Stimulated activated CD4-positive, alpha-beta T cell treated with anti-CD3 and anti-CD28 coated beads, Interleukin-4, amount 100 ng/mL, for 1 hour (primary cell): ENCODE data around the gene POTEB2.
"Not testable (repeated sequence)": the region's sequence is repeated elsewhere in the genome, so short reads cannot be mapped to it uniquely, and the experiment has no call there.

Experiments
- DNase-seq: peaks from one replicate; pipeline ENCODE4 v3.0.0-alpha.2; 2020

Gene POTEB2

DNA sequence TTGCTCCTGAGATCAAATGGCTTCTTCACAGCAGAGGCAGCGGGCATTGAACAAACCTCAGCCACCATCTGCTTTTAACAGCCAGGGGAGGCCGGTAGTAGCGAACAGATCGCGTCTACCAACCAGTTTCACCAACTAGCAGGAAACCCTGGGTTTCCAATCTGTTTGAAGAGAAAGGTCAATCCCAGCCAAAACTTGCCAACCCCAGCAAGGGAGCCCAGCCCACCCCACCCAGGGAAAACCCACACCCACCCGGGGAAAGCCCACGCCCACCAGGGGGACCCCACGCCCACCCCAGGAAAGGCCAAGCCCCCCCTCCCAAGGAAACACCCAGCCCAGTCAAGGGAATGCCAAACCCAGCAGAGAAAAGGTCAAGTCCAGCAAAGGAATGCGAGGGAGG is at the start of gene POTEB2:
Gene POTEB2 (minus strand): TSS at position 101 of the 400 bp plus-strand sequence. CDS start 33 bp downstream, at position 68.
- not testable (repeated sequence) for DNase-seq

GRCh38 chr15:20879916-20880315 is 13.8 kb upstream of the POTEB2 start:
- DNase-seq = not testable (repeated sequence)

DNA sequence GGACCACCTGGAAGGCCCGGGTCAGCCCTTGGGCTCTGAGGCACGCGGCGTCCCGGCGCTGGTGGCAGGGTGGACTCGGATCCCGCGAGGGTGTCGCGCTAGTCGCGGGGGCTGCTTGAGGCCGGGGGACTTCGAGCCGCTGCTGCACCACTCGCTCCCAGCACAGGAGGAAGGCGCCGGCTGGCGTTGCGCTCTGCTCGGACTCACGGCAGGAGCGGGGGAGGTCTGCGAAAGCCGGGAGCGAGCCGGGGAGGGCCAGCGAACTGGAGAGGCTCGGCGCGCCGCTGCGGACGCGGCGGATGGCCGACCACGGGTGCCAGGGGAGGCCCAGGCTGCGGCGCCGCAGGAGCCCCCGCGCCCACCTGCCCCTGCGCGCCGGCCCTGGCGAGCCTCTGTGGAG is 12.3 kb upstream of the POTEB2 start:
- not testable (repeated sequence) for DNase-seq

DNA sequence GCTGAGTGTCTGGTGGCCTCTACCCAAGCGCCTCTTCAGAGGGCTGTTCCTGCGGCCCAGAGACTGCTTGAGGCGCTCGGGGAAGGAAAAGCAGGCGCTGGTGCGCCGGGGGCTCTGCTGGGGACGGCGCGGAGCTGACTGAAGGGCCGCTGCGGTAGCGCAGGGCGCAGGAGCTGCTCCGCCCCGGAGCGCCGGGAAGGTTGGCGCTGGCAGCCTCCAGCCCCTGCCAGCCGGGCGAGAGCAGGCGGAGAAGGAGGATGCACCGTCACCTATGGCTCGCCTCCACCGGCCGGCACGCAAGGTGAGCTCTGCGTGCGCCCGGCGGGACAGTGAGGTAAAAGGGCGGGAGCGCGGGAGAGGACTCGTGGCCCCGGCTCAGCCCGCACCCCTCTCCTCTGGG is 11.7 kb upstream of the POTEB2 start:
- not testable (repeated sequence) for DNase-seq
